Stimulated activated CD8-positive, alpha-beta memory T cell treated with anti-CD3 and anti-CD28 coated beads, Interleukin-12 subunit alpha, Interleukin-12 subunit beta, amount 100 ng/mL, for 24 hours (primary cell): ENCODE results near the gene CPXM2.

Experiments
- DNase-seq: peaks from one replicate; pipeline ENCODE4 v3.0.0-alpha.2; 2020; ENCODE audit errors: extremely low read depth

CPXM2 gene

DNA sequence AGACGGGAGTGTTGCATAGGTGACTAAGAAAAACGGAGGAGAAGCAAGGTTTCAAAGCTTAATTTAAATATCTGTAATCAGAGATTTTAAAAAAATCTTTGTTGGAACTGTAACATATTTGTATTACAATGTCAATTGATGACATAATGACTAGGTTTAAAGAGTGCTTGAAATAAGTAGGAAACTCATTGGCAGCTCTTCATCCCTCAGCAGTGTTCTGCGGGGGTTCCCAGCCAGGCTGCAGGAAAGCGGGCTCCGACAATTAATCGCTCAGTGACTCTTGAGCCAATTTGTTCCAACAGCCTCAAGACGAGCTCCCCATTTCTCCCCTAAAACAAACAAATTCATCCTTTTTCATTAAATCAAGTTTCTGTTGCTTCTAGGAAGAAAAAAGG, 22.6 kb downstream of the CPXM2 start:
- no peak for DNase-seq

GRCh38 chr10:123868038-123869019, 23.3 kb downstream of the CPXM2 start:
- DNase-seq: no peak

DNA sequence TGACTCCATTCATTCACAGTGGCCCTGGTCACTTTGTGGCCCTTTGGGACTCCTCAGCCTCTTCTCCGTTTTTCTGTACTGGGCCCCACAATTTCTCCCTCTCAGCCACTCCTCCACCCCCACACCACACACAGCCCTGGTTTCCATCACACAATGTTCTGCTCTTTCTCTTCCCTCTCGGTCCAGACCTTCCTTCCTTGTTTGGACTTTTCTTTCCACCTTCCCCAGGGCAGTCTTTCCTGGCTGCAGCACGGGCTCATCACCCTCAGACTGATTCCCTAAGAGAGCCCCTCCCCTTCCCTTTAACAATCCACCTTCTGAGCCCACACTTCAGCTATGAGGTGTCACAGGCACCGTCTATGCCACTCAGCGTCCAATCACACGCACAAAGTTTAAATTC, 25.7 kb downstream of the CPXM2 start:
- no peak for DNase-seq

- no peak for DNase-seq
Measured at GRCh38 chr10:123865350-123865749, 26.3 kb downstream of the CPXM2 start.

DNA sequence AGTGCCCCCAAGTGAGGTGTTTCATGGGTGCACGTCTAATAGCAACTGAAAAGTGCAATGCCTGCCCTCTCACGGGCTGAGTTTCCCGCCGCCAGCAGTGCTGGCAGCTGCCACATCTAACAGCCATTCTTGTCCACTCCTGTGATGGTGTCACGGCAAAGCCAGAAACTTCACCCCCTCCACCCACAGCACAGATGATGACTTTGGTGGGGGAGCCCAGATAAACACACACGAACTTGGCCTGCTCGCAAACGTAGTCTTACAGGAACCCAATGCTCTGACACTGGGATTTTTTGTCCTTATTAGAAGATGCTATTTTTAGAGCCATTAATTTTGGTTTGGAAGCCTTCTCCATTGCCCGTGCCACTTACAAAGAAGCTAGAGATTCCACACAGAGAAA, 26.7 kb downstream of the CPXM2 start:
- DNase-seq: no peak

DNA sequence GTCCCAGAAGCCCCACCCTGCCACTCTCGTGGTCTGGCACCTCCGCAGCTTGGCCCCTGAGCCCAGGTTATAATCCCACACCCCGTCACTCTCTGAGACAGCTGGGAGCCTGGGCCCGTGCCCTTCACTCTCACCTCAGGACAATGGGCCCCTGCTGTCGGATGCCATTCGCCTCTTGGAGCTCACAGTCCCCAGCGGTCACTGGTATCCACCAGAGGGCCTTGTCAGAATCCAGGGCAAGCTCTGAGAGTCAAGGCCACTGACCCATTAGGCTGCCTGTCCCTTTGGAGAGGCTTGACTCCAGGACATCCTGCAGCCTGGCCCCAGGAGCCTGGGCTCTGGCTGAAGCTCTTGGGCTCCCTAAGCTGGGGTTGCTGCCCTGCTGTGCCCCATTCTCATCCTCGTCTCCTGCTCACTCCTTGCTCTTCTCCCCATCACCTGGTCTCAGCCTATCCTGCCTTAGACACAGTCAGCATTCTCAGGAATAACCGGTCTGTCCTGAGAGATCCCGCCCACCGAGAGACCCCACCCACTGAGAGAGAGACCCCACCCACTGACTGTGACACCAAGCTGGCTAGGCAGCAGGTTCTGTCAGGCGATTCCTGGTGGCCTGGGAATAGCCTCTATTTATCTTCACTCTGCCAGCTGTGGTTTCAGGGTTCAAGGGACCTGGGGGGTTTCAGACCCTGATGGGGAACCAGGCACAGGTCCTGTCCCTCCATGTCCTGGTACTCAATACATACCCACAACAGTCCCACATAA, 27.7 kb downstream of the CPXM2 start:
- DNase-seq: no peak

GRCh38 chr10:123863183-123863575, 28.4 kb downstream of the CPXM2 start:
- DNase-seq: no peak

GRCh38 chr10:123862421-123863182, 29.0 kb downstream of the CPXM2 start:
- DNase-seq: no peak

DNA sequence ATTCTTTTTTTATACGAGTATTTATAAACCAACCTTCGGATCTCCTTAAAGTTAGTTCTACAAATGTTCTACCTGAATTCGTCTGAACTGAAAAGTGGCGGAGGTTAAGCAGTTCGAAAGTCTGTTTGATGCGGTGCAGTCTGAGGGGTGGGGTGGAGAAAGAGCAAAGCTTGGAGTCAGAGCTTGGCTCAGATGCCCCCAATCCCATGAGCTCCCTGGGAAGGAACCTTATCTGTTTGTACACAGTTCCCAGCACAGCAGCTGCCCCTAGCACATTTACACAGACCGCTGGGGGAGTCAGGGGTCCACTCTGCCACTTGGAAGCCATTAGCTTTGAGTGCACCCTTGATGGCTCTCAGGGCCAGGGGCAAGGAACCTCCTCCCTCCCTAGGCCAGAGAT, 30.8 kb downstream of the CPXM2 start:
- DNase-seq: no peak

GRCh38 chr10:123860209-123860608, 31.4 kb downstream of the CPXM2 start:
- no peak for DNase-seq

- no peak for DNase-seq
Measured at GRCh38 chr10:123859653-123860050, 32.0 kb downstream of the CPXM2 start.

GRCh38 chr10:123858907-123859652, 32.5 kb downstream of the CPXM2 start:
- no peak for DNase-seq

DNA sequence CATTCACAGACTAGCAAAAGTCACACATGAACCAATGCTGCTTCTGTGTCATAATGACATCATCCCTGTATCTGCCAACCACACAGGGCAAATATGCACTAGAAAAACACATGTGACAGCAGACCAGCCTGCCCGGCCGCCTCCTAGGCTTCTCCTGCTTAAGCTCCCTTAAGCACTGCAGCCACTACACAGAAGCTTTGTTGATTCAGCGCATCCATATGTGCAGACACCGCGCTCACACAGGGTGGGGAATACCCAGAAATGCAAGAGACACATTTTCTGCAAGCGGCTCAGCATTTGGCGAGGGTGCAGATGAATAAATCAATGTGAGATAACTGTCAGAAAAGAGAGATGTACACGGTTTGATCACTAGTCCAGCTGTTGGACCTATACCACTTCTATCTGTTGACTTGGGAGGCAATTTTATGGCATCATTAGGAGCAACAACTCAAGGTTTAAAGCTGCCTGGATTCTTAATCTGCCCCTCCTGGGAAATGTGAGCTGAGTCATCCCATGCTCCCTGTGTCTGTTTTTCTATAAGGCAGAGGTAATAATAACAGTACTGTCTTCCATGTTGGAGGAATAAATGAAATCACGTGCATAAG, 33.4 kb downstream of the CPXM2 start:
- DNase-seq: no peak

DNA sequence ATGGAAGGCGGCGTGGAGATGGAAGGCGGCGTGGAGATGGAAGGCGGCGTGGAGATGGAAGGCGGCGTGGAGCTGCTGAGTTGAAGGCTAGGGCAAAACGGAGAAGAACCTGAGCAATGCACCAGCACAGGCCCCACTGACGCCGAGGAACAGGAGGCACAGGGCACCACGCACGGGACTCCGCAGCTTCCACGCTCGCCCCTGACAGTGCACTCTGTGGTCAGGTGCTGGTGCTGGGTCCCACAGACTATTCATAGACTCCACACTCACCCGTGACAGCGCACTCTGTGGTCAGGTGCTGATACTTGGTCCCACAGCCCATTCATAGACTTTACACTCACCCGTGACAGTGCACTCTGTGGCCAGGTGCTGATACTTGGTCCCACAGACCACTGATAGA, 34.0 kb downstream of the CPXM2 start:
- no peak for DNase-seq

GRCh38 chr10:123855008-123855684, 36.5 kb downstream of the CPXM2 start:
- no peak for DNase-seq

GRCh38 chr10:123854498-123854897, 37.1 kb downstream of the CPXM2 start:
- no peak for DNase-seq

- no peak for DNase-seq
Measured at GRCh38 chr10:123854003-123854402, 37.6 kb downstream of the CPXM2 start.

- no peak for DNase-seq
Measured at GRCh38 chr10:123852411-123852951, 39.1 kb downstream of the CPXM2 start.

DNA sequence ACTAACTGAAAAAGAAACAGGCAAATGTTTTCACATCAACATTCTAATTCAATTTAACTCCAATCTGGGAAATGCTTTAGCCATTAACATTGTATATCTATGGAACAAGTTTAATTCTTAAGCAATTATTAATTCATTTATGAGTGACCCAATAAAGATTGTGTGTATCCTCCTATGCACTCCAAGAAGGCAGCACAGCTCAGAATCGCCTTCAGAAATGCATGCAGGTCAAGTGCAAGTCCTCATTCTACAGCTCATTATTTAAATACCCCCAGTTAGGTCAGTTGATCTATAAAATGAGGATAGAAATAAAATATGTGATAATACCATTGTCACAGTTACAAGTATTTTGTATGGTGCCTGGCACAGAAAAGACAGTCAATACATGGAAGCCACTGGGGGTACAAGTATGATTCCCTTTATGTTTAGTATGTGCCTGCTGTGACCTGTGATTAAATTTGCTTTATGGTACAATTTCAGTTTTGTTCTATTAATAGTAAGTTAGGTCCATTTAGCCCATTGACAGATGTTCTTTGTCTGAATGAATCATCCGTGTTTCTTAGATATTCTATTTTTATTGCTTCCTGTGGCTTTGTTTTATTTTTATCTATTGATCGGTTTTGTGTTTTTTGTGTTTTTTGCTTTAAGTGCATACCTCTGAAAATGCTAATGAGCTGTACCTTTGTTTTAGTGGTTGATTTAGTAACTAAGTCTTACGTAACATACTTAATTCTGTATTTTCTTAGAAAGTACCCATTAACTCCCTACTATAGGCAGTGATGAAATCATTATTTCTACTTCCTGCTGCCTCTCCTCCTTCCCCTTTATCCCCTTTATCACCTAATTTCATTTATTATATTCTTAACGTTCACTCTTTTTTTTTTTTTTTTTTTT, 42.8 kb downstream of the CPXM2 start:
- DNase-seq: no peak
